AG04450 (cell line): Measurements from ENCODE around the gene FXYD3. TPM values are rescaled to one million over a fixed set of nuclear protein-coding genes. Genes with fewer than 3 reads are reported as not detected.

Source experiments
- CTCF ChIA-PET: fragments of 300-600, 350-600 bp; formaldehyde crosslinking; extraction: SDS; loops from one replicate; lab custom pipeline; 2022; ENCODE audit warnings: antibody characterized with exemption, inconsistent platforms; lab: Charles Lee
- POLR2A ChIA-PET: fragments of 350-600 bp; formaldehyde crosslinking; extraction: SDS; loops from one replicate; lab custom pipeline; 2021; ENCODE audit warnings: antibody characterized with exemption, inconsistent platforms; lab: Yijun Ruan, JAX
- DNase-seq: peaks from one replicate; pipeline ENCODE4 v3.0.0-alpha.2; 2011; ENCODE audit warnings: low read depth, low spot score
- H3K27ac ChIP-seq: one replicate; pipeline ENCODE4 v1.5.1; 2012; ENCODE audit warnings: low read depth, low read length, control low read depth
- H3K27me3 ChIP-seq: one replicate; pipeline ENCODE4 v1.6.0; 2012; ENCODE audit warnings: low read length; ENCODE audit not compliant: control insufficient read depth, insufficient read depth
- H3K4me3 ChIP-seq: 2 replicates; pipeline ENCODE4 v1.5.1; 2011; ENCODE audit warnings: mild to moderate bottlenecking, low read depth, low read length, control low read depth
- H3K9me3 ChIP-seq: 2 replicates; pipeline ENCODE4 v1.5.1; 2012; ENCODE audit warnings: low read length; ENCODE audit not compliant: control insufficient read depth, insufficient read depth
- CTCF ChIP-seq: IDR thresholded peaks from 2 replicates; pipeline ENCODE4 v1.5.1; 2011; ENCODE audit warnings: low read depth, low read length, control low read depth, inconsistent platforms
- polyA plus RNA-seq: library from polyadenylated mRNA; depleted of rRNA; stranded (reverse); fragments of >200 nt; gene quantifications from 2 replicates; pipeline ENCODE4 v1.2.3, GENCODE V29; 2011

Gene FXYD3
- polyA plus RNA-seq, 1 experiment: not detected

- Histone ChIP-seq H3K27ac (no peak overlapping the region), H3K4me3 (no peak overlapping the region), H3K27me3 (peaks cover 8% of the 10 kb centered on the region), H3K9me3 (no peaks in the 10 kb centered on the region)
- ChIA-PET POLR2A (no interaction called here), CTCF (interaction anchor here (0.7 to 4.0 kb wide), 6 partner anchors 13 to 93 kb away, joined by 3 to 98 read pairs (median 36); partner anchors contain the start of gene FXYD3)
- no peak for TF ChIP-seq CTCF
- no peak for DNase-seq
Measured at GRCh38 chr19:35136977-35137702, 21.5 kb downstream of the FXYD3 start.

GRCh38 chr19:35138305-35138892, 22.8 kb downstream of the FXYD3 start, which contains the start of gene FXYD1:
Gene FXYD1 (plus strand): TSS chr19:35138824. CDS start chr19:35140080, 1,256 bp downstream.
- CTCF ChIA-PET: interaction anchor here (1.9 kb wide), 1 partner anchor 72 kb away, joined by 10 read pairs; no protein-coding TSS in a partner anchor

GRCh38 chr19:35140207-35140961, 24.8 kb downstream of the FXYD3 start:
- Histone ChIP-seq H3K4me3 (no peak overlapping the region), H3K27me3 (peaks cover 25% of the 10 kb centered on the region), H3K27ac (no peak overlapping the region), H3K9me3 (no peaks in the 10 kb centered on the region)
- POLR2A ChIA-PET: interaction anchor here (0.7 to 1.7 kb wide), 2 partner anchors 14 to 74 kb away, joined by 3 to 4 read pairs; partner anchors contain the start of gene FXYD5
- TF ChIP-seq CTCF: no peak
- CTCF ChIA-PET: interaction anchor here (0.6 to 3.5 kb wide), 16 partner anchors 12 to 552 kb away, joined by 3 to 83 read pairs (median 6); partner anchors contain the start of gene FXYD5
- DNase-seq: no peak

More at GRCh38 chr19:35138305-35138892, 22.8 kb downstream of the FXYD3 start, which contains the start of gene FXYD1:
- DNase-seq: no peak
- POLR2A ChIA-PET: no interaction called here
- Histone ChIP-seq H3K9me3 (no peaks in the 10 kb centered on the region), H3K4me3 (no peak within 1 kb of the TSS), H3K27ac (peak within 1 kb of the TSS; percentile 21), H3K27me3 (peaks cover 16% of the 10 kb centered on the region)
- TF ChIP-seq CTCF: no peak

- DNase-seq: peak; percentile 78
- no peaks in the 10 kb centered on the region for H3K9me3 ChIP-seq
- no peak overlapping the region for H3K27ac ChIP-seq
- ChIA-PET POLR2A (interaction anchor here (0.7 to 1.7 kb wide), 2 partner anchors 13 to 75 kb away, joined by 3 to 4 read pairs; partner anchors contain the start of gene FXYD5), CTCF (interaction anchor here (0.6 to 3.5 kb wide), 23 partner anchors 11 to 551 kb away, joined by 3 to 83 read pairs (median 5); partner anchors contain the start of genes FXYD3 and FXYD5)
- TF ChIP-seq CTCF: peak; percentile 45
- peak overlapping the region; percentile 29; the same call in 1 of the 2 replicates for H3K4me3 ChIP-seq
- peaks cover 25% of the 10 kb centered on the region for H3K27me3 ChIP-seq
Measured at GRCh38 chr19:35140962-35141836, 25.6 kb downstream of the FXYD3 start.
